ENCODE measurements around the gene EFNA5.

Gene EFNA5

GRCh38 chr5:107680799-107681198 is 10.1 kb upstream of the EFNA5 start:
- Mint-ChIP-seq H3K27me3 (peaks cover 14% of the 10 kb centered on the region), H3K36me3 (no peaks in the 10 kb centered on the region), H3K27ac (no peak overlapping the region), H3K4me3 (no peak overlapping the region), H3K4me1 (ENCODE audit: low read depth) (no peaks in the 10 kb centered on the region), H3K9me3 (ENCODE audit: low read depth) (no peaks in the 10 kb centered on the region)

- no peaks in the 10 kb centered on the region for H3K36me3 Mint-ChIP-seq
- no peak overlapping the region for H3K4me3 Mint-ChIP-seq
- H3K9me3 Mint-ChIP-seq (ENCODE audit: low read depth) = no peaks in the 10 kb centered on the region
- no peak overlapping the region for H3K27ac Mint-ChIP-seq
- peaks cover 17% of the 10 kb centered on the region for H3K27me3 Mint-ChIP-seq
- no peaks in the 10 kb centered on the region for H3K4me1 Mint-ChIP-seq (ENCODE audit: low read depth)
These were observed 9.4 kb upstream of the EFNA5 start for GRCh38 chr5:107680099-107680498.

- H3K27ac Mint-ChIP-seq = no peak overlapping the region
- peaks cover 13% of the 10 kb centered on the region for H3K4me1 Mint-ChIP-seq (ENCODE audit: low read depth)
- H3K36me3 Mint-ChIP-seq = no peaks in the 10 kb centered on the region
- no peak overlapping the region for H3K4me3 Mint-ChIP-seq
- H3K9me3 Mint-ChIP-seq (ENCODE audit: low read depth) = no peaks in the 10 kb centered on the region
- peaks cover 30% of the 10 kb centered on the region for H3K27me3 Mint-ChIP-seq
These were observed 6.0 kb upstream of the EFNA5 start for GRCh38 chr5:107676702-107677101.

- Mint-ChIP-seq H3K27me3 (peaks cover 28% of the 10 kb centered on the region), H3K9me3 (ENCODE audit: low read depth) (no peaks in the 10 kb centered on the region), H3K4me3 (no peak overlapping the region), H3K36me3 (no peaks in the 10 kb centered on the region), H3K27ac (no peak overlapping the region), H3K4me1 (ENCODE audit: low read depth) (peaks cover 22% of the 10 kb centered on the region)
These were observed 4.5 kb upstream of the EFNA5 start for GRCh38 chr5:107675201-107675600.

- Mint-ChIP-seq H3K4me3 (no peak overlapping the region), H3K36me3 (no peaks in the 10 kb centered on the region), H3K4me1 (ENCODE audit: low read depth) (peaks cover 23% of the 10 kb centered on the region), H3K27me3 (peaks cover 26% of the 10 kb centered on the region), H3K27ac (no peak overlapping the region), H3K9me3 (ENCODE audit: low read depth) (no peaks in the 10 kb centered on the region)
These were observed 3.9 kb upstream of the EFNA5 start for GRCh38 chr5:107674655-107675054.

- H3K4me1 Mint-ChIP-seq (ENCODE audit: low read depth) = peaks cover 26% of the 10 kb centered on the region
- H3K36me3 Mint-ChIP-seq = no peaks in the 10 kb centered on the region
- H3K27me3 Mint-ChIP-seq = peaks cover 29% of the 10 kb centered on the region
- no peak overlapping the region for H3K27ac Mint-ChIP-seq
- H3K9me3 Mint-ChIP-seq (ENCODE audit: low read depth) = no peaks in the 10 kb centered on the region
- H3K4me3 Mint-ChIP-seq = peak overlapping the region; percentile 83
These were observed 2.8 kb upstream of the EFNA5 start for GRCh38 chr5:107673368-107674136.

GRCh38 chr5:107673039-107673367 is 2.3 kb upstream of the EFNA5 start:
- Mint-ChIP-seq H3K9me3 (ENCODE audit: low read depth) (no peaks in the 10 kb centered on the region), H3K4me3 (peak overlapping the region; percentile 83), H3K4me1 (ENCODE audit: low read depth) (peaks cover 26% of the 10 kb centered on the region), H3K27ac (no peak overlapping the region), H3K36me3 (no peaks in the 10 kb centered on the region), H3K27me3 (peaks cover 35% of the 10 kb centered on the region)

GRCh38 chr5:107672211-107673038 is 1.7 kb upstream of the EFNA5 start:
- no peaks in the 10 kb centered on the region for H3K36me3 Mint-ChIP-seq
- H3K27me3 Mint-ChIP-seq = peaks cover 36% of the 10 kb centered on the region
- H3K9me3 Mint-ChIP-seq (ENCODE audit: low read depth) = no peaks in the 10 kb centered on the region
- H3K27ac Mint-ChIP-seq = peak overlapping the region; percentile 50
- H3K4me3 Mint-ChIP-seq = peak overlapping the region; percentile 83
- H3K4me1 Mint-ChIP-seq (ENCODE audit: low read depth) = peaks cover 26% of the 10 kb centered on the region

GRCh38 chr5:107671742-107672210 is 1.0 kb upstream of the EFNA5 start:
- Mint-ChIP-seq H3K27me3 (peaks cover 38% of the 10 kb centered on the region), H3K36me3 (no peaks in the 10 kb centered on the region), H3K27ac (no peak overlapping the region), H3K4me1 (ENCODE audit: low read depth) (peaks cover 26% of the 10 kb centered on the region), H3K9me3 (ENCODE audit: low read depth) (no peaks in the 10 kb centered on the region), H3K4me3 (peak overlapping the region; percentile 83)

GRCh38 chr5:107670087-107670931 is 428 bp downstream of the EFNA5 start:
- H3K4me3 Mint-ChIP-seq = peak overlapping the region; percentile 80
- no peaks in the 10 kb centered on the region for H3K9me3 Mint-ChIP-seq (ENCODE audit: low read depth)
- peaks cover 26% of the 10 kb centered on the region for H3K4me1 Mint-ChIP-seq (ENCODE audit: low read depth)
- no peak overlapping the region for H3K27ac Mint-ChIP-seq
- H3K36me3 Mint-ChIP-seq = no peaks in the 10 kb centered on the region
- peaks cover 40% of the 10 kb centered on the region for H3K27me3 Mint-ChIP-seq

GRCh38 chr5:107669096-107670031 is 1.4 kb downstream of the EFNA5 start:
- H3K4me3 Mint-ChIP-seq = peak overlapping the region; percentile 73
- H3K27me3 Mint-ChIP-seq = peaks cover 39% of the 10 kb centered on the region
- no peaks in the 10 kb centered on the region for H3K36me3 Mint-ChIP-seq
- no peak overlapping the region for H3K27ac Mint-ChIP-seq
- H3K4me1 Mint-ChIP-seq (ENCODE audit: low read depth) = peaks cover 26% of the 10 kb centered on the region
- H3K9me3 Mint-ChIP-seq (ENCODE audit: low read depth) = no peaks in the 10 kb centered on the region

- Mint-ChIP-seq H3K27me3 (peaks cover 32% of the 10 kb centered on the region), H3K4me1 (ENCODE audit: low read depth) (peaks cover 23% of the 10 kb centered on the region), H3K27ac (no peak overlapping the region), H3K4me3 (no peak overlapping the region), H3K36me3 (no peaks in the 10 kb centered on the region), H3K9me3 (ENCODE audit: low read depth) (no peaks in the 10 kb centered on the region)
These were observed 2.3 kb downstream of the EFNA5 start for GRCh38 chr5:107668154-107669095.

- Mint-ChIP-seq H3K4me3 (no peak overlapping the region), H3K36me3 (no peaks in the 10 kb centered on the region), H3K9me3 (ENCODE audit: low read depth) (no peaks in the 10 kb centered on the region), H3K4me1 (ENCODE audit: low read depth) (peaks cover 8% of the 10 kb centered on the region), H3K27ac (no peak overlapping the region), H3K27me3 (peaks cover 26% of the 10 kb centered on the region)
These were observed 4.6 kb downstream of the EFNA5 start for GRCh38 chr5:107666051-107666655.

Measured in activated naive CD8-positive, alpha-beta T cell (primary cell).